ENCODE results near the gene IL6R. TPM values are rescaled to one million over a fixed set of nuclear protein-coding genes. Genes with fewer than 3 reads are reported as not detected.
"Not testable (repeated sequence)": the region's sequence is repeated elsewhere in the genome, so short reads cannot be mapped to it uniquely, and the experiment has no call there.

The IL6R gene
- polyA plus RNA-seq, 3 donors, result 6.0 to 7.1 (median 6.2) TPM

DNA sequence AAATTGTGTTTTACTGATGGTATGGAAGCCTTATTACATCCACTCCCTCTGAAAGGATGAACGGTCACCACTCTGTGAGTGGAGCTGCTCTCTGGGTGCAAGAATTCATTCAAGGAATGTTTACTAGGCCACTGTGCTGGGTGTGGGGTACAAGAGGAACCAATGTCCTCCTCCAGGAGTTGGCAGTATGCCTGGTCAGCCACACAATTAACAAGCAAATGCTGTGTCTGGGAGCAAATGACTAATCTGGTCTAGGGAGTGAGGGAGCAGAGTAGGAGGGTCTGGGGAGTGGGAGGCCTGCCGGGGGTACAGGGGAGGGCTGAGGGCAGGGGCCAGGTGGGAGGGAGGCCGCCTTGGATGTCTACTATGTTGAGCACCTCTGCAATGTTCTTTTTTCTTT is 69.7 kb downstream of the IL6R start:
- DNase-seq (ENCODE audit: low read depth in 3 of 3, low spot score in 2 of 3), result no peak

DNA sequence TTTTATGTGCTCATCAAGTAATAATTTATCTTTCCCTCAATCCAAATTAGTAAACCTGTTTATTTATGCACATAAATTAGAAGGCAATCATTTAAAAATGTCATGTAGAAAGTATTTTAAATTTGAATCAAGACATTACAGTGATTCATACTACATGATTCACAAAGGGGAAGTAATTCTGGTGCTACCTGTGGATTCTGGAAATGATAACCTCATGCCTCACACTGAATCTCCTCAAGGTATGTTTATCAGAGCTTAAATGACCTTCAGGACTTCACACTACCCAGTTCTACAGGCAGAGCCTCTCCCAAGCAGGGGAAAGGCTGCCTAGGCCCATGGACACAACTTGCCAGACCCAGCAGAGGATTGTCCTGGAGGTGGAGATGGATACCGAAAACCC is 71.6 kb downstream of the IL6R start:
- DNase-seq (ENCODE audit: low read depth in 3 of 3, low spot score in 2 of 3), result no peak

DNA sequence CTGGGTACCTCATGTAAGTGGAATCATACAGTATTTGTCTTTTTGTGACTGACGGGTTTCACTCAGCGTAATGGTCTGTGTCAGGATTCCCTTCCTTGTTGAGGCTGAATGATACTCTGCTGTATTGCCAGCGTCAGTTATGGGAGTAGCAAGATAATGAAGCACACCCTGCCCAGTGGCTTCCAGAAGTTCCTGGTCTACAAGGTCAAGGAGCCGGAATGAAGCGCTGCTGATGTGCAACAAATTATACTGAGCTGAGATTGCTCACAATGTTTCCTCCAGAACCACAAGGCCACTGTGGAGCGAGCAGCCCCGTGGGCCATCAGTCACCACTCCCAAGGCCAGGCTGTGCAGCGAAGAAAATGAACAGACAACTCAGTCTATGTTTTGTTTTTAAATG is 72.9 kb downstream of the IL6R start:
- DNase-seq (ENCODE audit: low read depth in 3 of 3, low spot score in 2 of 3), result no peak

DNA sequence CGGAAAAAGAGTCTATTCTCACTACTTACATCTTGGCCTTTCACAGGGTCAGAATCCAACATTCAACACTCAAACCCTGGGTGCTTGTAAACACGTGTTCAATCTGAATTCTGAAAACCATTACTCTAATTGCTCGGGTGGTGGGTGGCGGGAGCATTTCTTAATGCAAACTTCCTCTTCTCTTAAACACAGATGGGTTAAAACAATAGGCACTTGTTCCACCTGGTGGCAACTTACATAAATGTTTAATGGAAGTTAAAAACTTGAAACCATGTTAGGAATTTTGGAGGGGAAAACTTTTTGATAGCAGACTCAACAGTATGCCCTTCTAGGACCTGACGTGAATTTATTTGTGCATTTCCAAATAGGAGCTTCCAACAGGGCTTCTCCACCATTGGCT is 73.5 kb downstream of the IL6R start:
- DNase-seq (ENCODE audit: low read depth in 3 of 3, low spot score in 2 of 3), result no peak

DNA sequence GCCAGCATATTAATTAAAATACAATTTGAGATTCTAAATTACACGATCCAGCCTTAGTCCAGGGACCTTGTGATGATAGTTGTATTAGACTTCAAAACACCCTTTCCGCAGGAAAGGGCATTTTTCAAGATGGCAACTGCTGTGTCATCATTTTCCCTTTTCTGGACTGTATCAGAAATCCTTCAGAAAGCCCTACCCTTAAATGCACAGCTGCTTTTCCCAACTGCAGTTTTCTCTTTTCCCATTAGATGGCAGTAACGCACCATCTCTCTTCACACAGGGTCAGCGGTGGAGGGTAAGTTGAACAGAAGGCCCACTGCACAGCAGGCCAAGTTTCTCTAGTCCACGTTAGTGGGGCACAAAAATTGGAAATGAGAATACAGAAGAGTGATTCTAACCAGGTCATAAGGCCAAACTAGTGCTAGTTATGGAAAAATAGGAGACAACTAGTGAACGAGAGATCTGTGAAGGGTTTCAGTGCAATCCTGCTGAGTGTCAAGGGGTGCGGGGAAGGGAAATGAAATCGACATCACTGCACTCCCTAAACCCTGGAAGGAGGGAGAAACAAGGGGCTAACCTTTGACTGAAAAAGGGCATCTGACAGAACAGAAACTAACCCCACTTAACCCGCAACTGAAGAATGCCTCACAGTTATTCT is 74.8 kb downstream of the IL6R start:
- DNase-seq (ENCODE audit: low read depth in 3 of 3, low spot score in 2 of 3), result peak; percentile 70 to 77 (median 73)

DNA sequence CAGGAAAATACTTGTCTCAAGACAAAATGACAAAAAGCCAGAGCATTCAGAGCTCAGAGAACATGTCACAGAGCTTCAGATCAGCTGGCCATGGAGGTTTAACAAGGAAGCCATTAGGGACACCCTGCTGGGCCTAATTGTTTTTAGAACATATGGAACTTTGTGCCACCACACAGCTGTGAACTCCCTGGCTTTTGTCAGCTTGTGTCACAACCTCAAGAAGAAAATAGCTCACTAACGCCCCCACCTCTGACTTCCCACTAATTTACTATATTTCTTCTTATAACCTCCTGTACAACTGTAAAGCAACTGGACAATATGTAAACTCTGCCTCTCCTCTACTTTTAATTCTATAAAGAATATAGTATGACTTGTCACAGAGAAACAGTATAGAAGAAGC is 75.9 kb downstream of the IL6R start:
- no peak for DNase-seq (ENCODE audit: low read depth in 3 of 3, low spot score in 2 of 3)

DNA sequence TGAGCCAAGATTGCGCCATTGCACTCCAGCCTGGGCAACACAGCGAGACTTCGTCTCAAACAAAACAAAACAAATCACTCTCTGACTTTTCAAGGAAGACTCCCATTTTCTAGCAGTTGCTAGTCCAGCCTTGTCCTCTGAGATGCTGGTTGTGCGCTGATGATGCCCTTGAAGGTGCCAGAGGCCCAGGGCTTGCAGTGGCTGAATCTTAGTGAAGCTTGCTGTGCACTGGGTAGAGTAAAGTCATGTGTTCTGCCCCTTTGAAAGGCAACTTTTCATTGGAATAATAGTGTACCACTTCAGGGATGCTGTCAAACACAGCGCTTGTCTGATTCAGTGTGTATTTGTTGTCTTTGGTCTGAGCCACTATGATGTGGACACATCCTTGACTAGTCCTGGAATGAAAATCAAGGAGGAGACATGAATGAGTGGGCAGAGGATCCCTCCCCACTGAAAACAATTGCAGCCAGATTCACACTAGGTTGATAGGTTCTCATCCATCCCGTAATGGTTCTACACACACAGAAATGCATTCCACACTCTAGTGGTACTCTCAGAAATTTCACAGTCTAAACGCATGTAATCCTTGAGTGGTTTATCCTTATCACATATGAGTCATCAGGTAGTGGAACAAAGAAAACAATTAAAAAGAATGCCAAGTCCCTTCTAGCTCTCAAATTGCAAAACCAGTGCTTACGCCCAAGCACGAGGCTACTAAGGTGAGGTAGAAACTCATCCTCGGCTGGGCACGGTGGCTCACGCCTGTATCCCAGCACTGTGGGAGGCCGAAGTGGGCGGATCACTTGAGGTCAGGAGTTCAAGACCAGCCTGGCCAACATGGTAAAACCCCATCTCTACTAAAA is 79.0 kb downstream of the IL6R start:
- no peak for DNase-seq (ENCODE audit: low read depth in 3 of 3, low spot score in 2 of 3)

DNA sequence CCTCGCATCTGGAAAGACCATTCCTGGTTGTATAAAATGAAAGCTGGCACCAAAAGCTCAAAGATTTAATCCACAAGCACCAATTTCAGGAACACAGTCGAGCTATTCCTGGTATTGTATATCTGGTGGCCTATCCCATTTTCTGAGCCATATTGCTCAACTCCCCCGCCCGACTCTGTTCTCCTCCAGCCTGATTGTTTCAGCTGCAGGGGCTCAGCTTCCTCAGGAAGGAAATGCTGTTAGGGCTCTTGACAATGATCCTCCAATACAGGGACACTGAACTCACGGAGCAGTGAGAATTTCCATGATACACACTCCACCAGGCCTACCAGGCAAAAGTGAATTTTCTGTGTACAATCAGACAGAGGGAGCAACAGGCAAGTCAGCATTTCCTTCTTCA is 80.0 kb downstream of the IL6R start:
- no peak for DNase-seq (ENCODE audit: low read depth in 3 of 3, low spot score in 2 of 3)

DNA sequence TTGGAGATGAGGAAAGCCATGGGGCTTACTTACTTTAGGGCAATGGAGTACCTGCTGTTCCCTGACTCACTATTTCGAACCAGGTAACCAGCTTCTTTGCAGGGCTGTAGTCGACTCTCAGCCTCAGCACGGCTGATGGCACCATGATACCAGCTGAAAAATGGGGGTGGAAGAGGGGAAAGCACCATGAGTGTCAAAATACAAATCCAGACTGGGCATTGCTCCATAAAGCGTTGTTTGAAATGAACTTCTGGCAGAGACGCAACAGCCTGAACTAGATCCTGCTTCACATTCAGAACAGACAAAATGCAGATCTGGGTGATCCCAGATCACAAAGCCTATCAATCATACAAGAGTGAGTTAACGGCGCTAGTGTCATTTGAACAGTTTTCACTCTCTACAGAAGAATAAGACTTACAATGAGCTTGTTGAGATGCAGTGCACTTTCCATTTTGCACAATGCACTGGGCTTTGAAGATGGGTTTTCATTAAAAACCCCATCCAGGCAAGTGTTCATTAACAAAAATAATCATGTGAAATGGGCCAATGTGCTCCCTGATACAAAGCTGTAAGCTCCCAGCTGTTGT is 80.9 kb downstream of the IL6R start:
- DNase-seq (ENCODE audit: low read depth in 3 of 3, low spot score in 2 of 3), result no peak

DNA sequence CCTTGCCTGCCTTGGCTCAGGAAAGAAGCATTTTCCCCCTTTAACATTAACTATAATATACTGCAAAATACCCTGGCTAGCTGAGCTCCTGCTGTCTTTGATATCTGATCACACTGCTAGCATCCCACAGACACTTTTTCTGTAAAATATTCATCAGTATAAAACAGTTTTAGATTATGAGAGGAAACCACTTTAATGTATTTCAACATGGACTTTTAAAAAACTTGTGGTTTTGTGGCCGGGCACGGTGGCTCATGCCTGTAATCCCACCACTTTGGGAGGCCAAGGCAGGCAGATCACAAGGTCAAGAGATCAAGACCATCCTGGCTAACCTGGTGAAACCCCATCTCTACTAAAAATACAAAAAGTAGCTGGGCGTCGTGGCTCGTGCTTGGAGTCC is 81.6 kb downstream of the IL6R start:
- DNase-seq (ENCODE audit: low read depth in 3 of 3, low spot score in 2 of 3), result not testable (repeated sequence)

DNA sequence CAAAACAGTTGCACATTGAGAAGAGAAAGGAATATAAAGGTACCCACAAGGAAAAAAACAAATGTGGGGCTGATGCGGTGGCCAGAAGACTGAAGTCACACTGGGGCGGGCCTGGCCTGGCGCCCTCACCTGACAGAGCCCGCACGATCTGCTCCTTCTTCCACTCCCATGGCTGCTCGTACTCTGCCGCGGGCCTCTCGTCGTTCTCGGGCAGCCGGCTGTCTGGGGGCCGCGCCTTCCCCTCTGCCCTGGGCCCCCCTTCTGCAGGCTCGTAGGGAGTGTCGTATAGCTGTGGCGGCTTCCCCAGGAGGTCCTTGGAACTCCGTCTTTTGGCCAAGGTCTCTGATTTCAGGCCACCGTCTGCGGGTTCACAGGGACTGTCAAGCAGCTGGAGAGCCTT is 83.8 kb downstream of the IL6R start:
- DNase-seq (ENCODE audit: low read depth in 3 of 3, low spot score in 2 of 3), result no peak

DNA sequence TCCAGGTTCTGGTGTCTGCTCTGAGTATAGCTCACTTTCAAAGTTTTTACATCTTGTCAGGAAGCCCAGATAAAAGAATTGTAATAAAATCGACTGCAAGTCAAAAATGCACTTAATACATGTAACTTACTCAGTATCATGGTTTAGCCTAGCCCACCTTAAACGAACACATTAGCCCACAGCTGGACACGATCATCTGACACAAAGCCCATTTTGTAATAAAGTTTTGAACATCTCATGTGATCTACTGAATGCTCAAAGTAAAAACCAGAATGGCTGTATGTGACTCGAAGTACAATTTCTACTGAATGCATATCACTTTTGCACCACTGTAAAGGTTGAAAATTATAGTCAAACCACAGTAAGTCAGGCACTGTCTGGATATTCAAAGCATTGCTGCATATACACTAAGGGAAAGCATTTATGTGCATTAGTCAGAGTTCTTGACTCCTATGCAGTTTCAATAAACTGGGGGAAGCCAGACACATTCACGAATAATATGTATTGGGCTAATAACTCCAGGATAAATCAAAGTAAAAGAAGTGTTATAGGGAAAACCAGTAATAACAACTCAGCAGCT is 84.6 kb downstream of the IL6R start:
- no peak for DNase-seq (ENCODE audit: low read depth in 3 of 3, low spot score in 2 of 3)

DNA sequence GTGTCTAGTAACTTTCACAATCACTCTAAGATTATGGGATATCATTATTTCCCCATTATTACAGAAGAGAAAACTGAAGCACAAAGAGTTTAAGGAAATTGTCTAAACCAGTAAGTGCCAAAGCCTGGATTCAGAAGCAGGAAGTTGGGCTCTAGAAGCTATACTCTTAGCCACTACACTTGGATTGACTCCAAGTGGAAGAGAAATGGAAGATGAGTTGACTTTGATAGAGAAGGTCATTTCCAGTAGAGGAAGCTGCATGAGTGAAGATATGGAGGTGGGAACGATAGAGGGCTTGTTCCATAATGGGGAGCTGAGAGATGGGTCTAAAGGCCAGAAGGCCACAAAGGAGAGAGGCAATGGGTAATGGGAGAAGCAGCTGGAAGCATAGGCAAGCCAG is 85.2 kb downstream of the IL6R start:
- no peak for DNase-seq (ENCODE audit: low read depth in 3 of 3, low spot score in 2 of 3)

DNA sequence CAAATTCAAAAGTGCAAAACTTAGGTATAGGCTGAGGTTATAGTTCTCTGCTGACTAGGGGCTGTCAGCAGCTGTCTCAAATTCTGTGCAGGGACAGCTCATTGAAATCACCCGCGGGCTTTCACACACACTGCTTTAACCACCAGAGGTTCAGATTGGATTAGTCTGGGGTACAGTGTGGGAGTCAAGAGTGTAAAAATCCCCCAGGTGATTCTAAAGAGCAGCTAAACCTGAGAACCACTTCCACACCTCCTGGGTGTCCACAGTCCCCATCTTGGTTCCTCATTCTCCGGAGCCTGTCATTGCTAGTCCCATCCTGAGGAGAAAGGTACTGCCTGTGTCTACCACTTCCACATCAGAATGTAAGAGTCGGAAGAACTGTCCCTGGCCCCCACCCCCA is 87.0 kb downstream of the IL6R start:
- no peak for DNase-seq (ENCODE audit: low read depth in 3 of 3, low spot score in 2 of 3)

DNA sequence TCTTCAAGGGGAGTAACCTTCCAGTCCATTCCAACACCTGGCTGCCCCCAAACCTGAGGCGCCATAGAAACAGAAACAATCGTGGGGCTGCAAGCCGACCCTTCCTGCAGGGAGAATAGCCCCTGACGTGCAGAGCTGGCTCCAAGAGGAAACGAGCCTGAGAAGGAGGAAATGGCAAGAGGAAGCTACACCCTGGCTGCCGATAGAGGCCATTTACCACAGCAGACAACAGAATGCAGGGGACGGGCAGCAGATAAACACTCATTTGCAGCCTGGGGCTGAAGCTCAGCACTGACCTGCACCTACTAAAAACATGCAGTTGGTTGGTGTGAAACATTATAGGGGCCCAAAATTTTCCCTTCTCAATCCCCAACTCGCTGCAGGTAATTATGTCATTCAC is 88.1 kb downstream of the IL6R start:
- no peak for DNase-seq (ENCODE audit: low read depth in 3 of 3, low spot score in 2 of 3)

DNA sequence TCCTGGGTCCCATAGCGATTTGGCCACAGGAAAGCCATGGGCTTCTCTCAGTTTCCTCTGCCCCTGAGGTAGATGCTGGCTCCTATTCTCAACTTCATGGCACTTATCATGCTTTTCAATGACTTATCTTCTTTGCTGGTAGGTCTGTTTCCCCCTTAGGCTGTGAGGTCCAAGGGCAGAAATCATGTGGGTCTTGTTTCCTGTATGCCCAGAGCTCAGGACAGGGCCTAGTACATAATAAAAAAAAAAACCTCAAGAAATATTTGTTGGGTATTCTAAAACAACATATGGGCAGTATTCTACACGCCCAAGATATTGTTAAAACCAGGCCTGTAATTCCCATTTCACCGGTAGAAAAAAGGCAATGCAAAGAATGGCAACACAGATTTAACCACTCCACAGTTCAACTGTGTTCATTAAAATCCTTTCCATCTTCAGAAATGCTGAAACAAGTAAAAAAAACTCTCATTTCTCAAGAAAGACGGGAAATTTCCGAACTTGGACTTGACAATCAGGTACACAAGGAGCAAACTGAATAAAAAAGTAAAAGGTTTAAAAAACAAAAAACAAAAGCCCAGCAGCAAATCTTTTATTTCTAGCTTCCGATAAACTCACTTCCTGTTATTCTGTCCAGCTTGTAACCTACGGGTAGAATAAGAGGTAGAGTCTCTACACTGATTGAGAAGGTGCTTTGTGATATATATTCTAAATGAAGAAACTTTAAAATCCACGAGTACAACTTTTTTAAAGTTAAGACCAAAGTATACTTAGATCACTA is 90.5 kb downstream of the IL6R start:
- no peak for DNase-seq (ENCODE audit: low read depth in 3 of 3, low spot score in 2 of 3)

DNA sequence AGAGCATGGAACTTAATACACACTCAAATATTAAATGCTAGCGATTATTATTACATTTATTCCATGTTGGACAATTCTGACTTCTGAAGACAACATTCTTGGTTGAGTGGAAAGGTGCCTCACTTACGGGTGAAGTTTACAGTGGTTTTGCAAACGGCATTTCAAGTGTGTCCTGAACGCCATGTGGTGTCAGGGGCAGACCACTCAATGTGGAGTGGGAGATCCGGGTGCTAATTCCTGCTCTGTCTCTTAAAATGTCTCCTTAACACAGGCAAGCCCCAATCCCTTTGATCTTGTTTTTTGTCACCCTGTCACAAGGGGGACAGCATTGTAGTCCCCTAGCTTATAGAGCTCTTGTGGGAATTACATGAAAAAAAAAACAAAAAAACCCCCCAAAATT is 91.2 kb downstream of the IL6R start:
- DNase-seq (ENCODE audit: low read depth in 3 of 3, low spot score in 2 of 3), result no peak

DNA sequence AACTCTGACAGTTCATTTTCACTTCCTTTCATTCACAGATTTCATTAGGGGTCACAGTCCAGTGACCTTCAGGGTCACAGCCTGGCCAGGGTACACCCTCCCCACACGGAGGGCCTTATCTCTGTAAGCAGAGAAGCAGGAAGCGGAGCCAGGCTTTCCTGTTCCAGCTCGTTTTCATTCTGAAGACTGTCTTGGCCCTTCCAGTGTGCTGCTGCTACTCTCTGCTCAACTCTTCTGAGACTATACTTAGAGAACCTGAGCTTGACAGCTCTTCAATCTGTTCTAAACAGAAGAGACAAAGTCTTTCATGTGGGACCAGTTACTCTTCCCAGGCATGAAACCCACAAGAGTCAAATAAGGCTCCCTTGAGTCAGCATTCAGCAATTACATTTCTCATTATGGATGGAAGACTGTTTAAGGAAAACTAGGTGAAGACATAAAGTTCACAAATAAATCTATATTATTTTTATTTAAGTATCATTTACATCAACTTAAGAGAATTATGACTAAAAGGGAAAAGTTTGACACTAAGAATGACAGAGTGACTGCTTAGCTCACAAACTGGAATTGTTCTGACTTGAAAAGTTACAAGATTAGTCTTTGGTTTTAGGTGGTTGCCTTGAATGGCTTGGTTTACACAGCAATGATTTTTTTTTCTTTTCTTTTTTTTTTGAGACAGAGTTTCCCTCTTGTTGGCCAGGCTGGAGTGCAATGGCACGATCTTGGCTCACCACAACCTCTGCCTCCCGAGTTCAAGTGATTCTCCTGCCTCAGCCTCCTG is 92.1 kb downstream of the IL6R start:
- DNase-seq (ENCODE audit: low read depth in 3 of 3, low spot score in 2 of 3), result no peak

DNA sequence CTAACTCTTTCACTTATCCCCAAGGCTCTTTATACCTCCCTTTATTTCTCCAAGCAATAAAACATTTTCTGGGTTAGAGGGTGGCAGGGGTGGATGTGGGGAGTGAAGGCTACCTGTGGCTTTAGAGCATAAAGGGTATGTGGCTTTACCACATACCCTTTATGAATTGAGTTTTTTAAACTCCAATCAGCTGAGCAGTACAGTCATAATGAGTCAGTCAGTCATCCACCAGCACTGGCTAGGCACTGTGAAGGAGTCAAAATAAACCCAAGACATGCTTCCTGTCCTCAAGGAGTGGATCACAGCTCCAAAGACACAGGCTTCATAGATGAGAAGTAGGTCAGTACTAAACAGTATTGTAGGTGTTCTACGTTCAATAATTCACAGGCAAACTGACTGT is 94.3 kb downstream of the IL6R start:
- DNase-seq (ENCODE audit: low read depth in 3 of 3, low spot score in 2 of 3), result no peak

DNA sequence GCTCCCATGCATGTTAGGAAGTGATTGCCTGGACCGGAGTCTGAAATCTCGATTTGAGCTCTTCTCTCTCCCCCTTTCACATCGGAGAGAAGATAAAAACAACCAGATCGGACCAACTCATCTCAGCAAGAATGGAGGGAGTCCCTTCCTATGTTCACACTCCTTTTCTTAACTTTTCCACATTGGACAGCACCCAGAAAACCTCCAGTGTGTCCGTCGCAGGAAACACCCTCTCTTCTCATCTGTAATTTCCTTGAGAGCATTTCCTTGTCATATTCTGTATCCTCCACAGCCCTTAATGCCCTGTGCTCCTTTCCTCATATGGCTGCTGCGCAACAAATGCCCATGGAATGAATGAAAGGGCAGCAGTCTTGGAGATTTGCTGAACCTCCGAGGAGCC is 95.4 kb downstream of the IL6R start:
- DNase-seq (ENCODE audit: low read depth in 3 of 3, low spot score in 2 of 3), result no peak
